K562 (cell line): ENCODE data around the gene ZFP64. TPM values are rescaled to one million over a fixed set of nuclear protein-coding genes. Genes with fewer than 3 reads are reported as not detected.
"Not testable (repeated sequence)": the region's sequence is repeated elsewhere in the genome, so short reads cannot be mapped to it uniquely, and the experiment has no call there.

Source experiments
- ATAC-seq: fragments of 200-7000 bp; cut with Tn5 transposase; 3 replicates; pipeline ENCODE4 v1.9.1; 2020; ENCODE audit warnings: moderate library complexity
- BruUV-seq: library from RNA; stranded (reverse); fragments of 400-500 nt; replicated peaks from 2 replicates; lab custom pipeline; 2021; lab: Mats Ljungman, UMichigan
- CTCF ChIA-PET: fragments of 300-600 bp; formaldehyde crosslinking; extraction: SDS; loops from one replicate; lab custom pipeline; 2021; ENCODE audit warnings: low intra/inter-chr PET ratio; lab: Yijun Ruan, JAX
- POLR2A ChIA-PET: fragments of 300-600, 350-650 bp; sonication (Branson Sonifier 250); formaldehyde crosslinking; extraction: SDS; loops from one replicate; lab custom pipeline; 2021; ENCODE audit warnings: antibody characterized with exemption, inconsistent platforms; lab: Yijun Ruan, JAX
- DNase-seq, 4 experiments: peaks; one replicate each; pipeline versions ENCODE4 v3.0.0 to v3.0.0-alpha.2; 2011 to 2018; ENCODE audit warnings: low spot score in 3 of 4, mixed read lengths in 3 of 4; ENCODE audit errors: extremely low read depth in 1 of 4
- FAIRE-seq: peaks from 2 replicates; lab custom pipeline; 2011; peaks lifted over from hg19 to GRCh38; lab: Jason Lieb, UNC
- H2AFZ ChIP-seq: 2 replicates; pipeline ENCODE4 v1.6.0; 2011; ENCODE audit warnings: low read depth, low read length, control low read depth, inconsistent platforms
- H3K27ac ChIP-seq: fragments of 200-600 bp; 3 replicates; pipeline ENCODE4 v1.8.0; 2011; ENCODE audit warnings: low read depth, mild to moderate bottlenecking, control low read depth, inconsistent platforms, low read length, moderate library complexity, mixed read lengths; ENCODE audit errors: extremely low read depth
- H3K27me3 ChIP-seq, 2 experiments: fragments of 300-600 bp in 1 of 2; 2 replicates in 1 of 2; 3 replicates in 1 of 2; pipeline versions ENCODE4 v1.6.0 to v1.8.0; 2011; ENCODE audit warnings: inconsistent platforms in 2 of 2, low read length in 2 of 2, mild to moderate bottlenecking in 1 of 2, mixed read lengths in 1 of 2, moderate library complexity in 1 of 2; ENCODE audit not compliant: control insufficient read depth in 2 of 2, insufficient read depth in 2 of 2
- H3K36me3 ChIP-seq: fragments of 300-600 bp; 3 replicates; pipeline ENCODE4 v1.8.0; 2011; ENCODE audit warnings: mild to moderate bottlenecking, low read length, inconsistent platforms; ENCODE audit not compliant: control insufficient read depth, insufficient read depth
- H3K4me1 ChIP-seq, 2 experiments: fragments of 200-600 bp in 1 of 2; replicated peaks in 1 of 2; 2 replicates in 1 of 2; 3 replicates in 1 of 2; pipeline versions ENCODE4 v1.5.1 to v1.8.0; 2011; ENCODE audit warnings: inconsistent platforms in 2 of 2, low read length in 2 of 2, mild to moderate bottlenecking in 1 of 2, mixed read lengths in 1 of 2, moderate library complexity in 1 of 2; ENCODE audit not compliant: control insufficient read depth in 2 of 2, insufficient read depth in 2 of 2
- H3K4me2 ChIP-seq: 2 replicates; pipeline ENCODE4 v1.6.1; 2011; ENCODE audit warnings: low read length, control low read depth, inconsistent platforms, mixed read lengths; ENCODE audit not compliant: insufficient read depth
- H3K4me3 ChIP-seq: fragments of 200-600 bp; sonication (generic), shearing (Covaris generic); 2 replicates; pipeline ENCODE4 v1.5.1; 2016; ENCODE audit warnings: control low read depth, inconsistent platforms
- H3K79me2 ChIP-seq: fragments of 200-600 bp; 3 replicates; pipeline ENCODE4 v1.8.0; 2011; ENCODE audit warnings: low read length, inconsistent platforms; ENCODE audit not compliant: control insufficient read depth, insufficient read depth
- H3K9ac ChIP-seq, 2 experiments: 2 replicates each; pipeline versions ENCODE4 v1.6.0 to v1.6.1; 2011; ENCODE audit warnings: low read depth in 2 of 2, low read length in 2 of 2, control low read depth in 1 of 2, inconsistent platforms in 1 of 2, mild to moderate bottlenecking in 1 of 2, mixed read lengths in 1 of 2; ENCODE audit not compliant: insufficient read depth in 1 of 2
- H3K9me1 ChIP-seq: one replicate; pipeline ENCODE4 v1.6.0; 2011; ENCODE audit warnings: inconsistent platforms, mild to moderate bottlenecking, low read length, moderate library complexity; ENCODE audit not compliant: control insufficient read depth, insufficient read depth
- H3K9me3 ChIP-seq: replicated peaks from 2 replicates; pipeline ENCODE4 v1.5.1; 2011; ENCODE audit warnings: low read depth, low read length, inconsistent platforms; ENCODE audit not compliant: control insufficient read depth, insufficient read depth
- H4K20me1 ChIP-seq: replicated peaks from 2 replicates; pipeline ENCODE4 v1.6.1; 2011; ENCODE audit warnings: low read length, inconsistent platforms, mixed read lengths; ENCODE audit not compliant: control insufficient read depth, insufficient read depth
- ATF3 ChIP-seq, 2 experiments: fragments of 450-650 bp in 1 of 2; sonication (generic) in 1 of 2; formaldehyde crosslinking in 1 of 2; IDR thresholded peaks in 1 of 2; conservative IDR thresholded peaks in 1 of 2; 2 replicates each; pipeline versions ENCODE4 v1.6.1 to v1.8.1; 2016 to 2023; ENCODE audit warnings: mild to moderate bottlenecking in 2 of 2, moderate library complexity in 2 of 2, inconsistent platforms in 1 of 2, missing genetic modification reagents in 1 of 2
- CEBPB ChIP-seq: fragments of 450-650 bp; IDR thresholded peaks from 2 replicates; pipeline ENCODE4 v1.6.1; 2016; ENCODE audit warnings: missing genetic modification characterization, missing compliant biosample characterization
- CEBPG ChIP-seq, 3 experiments: fragments of 200-800 bp in 1 of 3; sonication (Bioruptor generic) in 1 of 3; sonication (generic) in 1 of 3; formaldehyde crosslinking in 1 of 3; IDR thresholded peaks in 2 of 3; conservative IDR thresholded peaks in 1 of 3; 2 replicates each; pipeline versions ENCODE4 v1.6.1 to v1.8.0; 2016 to 2022; ENCODE audit warnings: missing compliant biosample characterization in 2 of 3, missing genetic modification characterization in 2 of 3, mild to moderate bottlenecking in 1 of 3, missing genetic modification reagents in 1 of 3
- TCFL5 ChIP-seq: fragments of 250-450 bp; sonication (Bioruptor Pico); conservative IDR thresholded peaks from 2 replicates; pipeline ENCODE4 v1.6.1; 2021; ENCODE audit warnings: mild to moderate bottlenecking, moderate library complexity, matching md5 sums
- WGBS: fragments of 100-300 bp; shearing (Covaris generic); methylation state at CpG from one replicate; pipeline ENCODE4 v1.1.6; 2016; ENCODE audit warnings: low coverage, mixed read lengths; ENCODE audit not compliant: insufficient coverage; ENCODE audit errors: missing lambda C conversion rate; 5-methylcytosine and 5-hydroxymethylcytosine counted together
- in situ Hi-C: fragments of 300-500 bp; cut with MboI; formaldehyde crosslinking; loops from 4 replicates; pipeline ENCODE4 v1.15.0; 2018; ENCODE audit warnings: inconsistent platforms, mixed read lengths
- intact Hi-C: fragments of 100-400 bp; cut with micrococcal nuclease; formaldehyde crosslinking; loops from 2 replicates; pipeline ENCODE4 v1.14.2; 2022
- polyA plus RNA-seq, 8 experiments: library from polyadenylated mRNA; depleted of rRNA in 4 of 8; stranded (reverse) in 5 of 8; unstranded in 3 of 8; fragments of >200 nt; fragmentation: Nextera tagmentation in 2 of 8; fragmentation: Illumina TruSeq in 1 of 8; extraction: Ambion mirVana in 2 of 8; extraction: Trizol in 1 of 8; gene quantifications; 2 replicates each; pipeline versions ENCODE4 v1.2.1 to v1.2.3, GENCODE V29; 2011 to 2014; ENCODE audit warnings: inconsistent platforms in 1 of 8, missing spikeins in 1 of 8
- total RNA-seq, 7 experiments: library from RNA; depleted of rRNA in 6 of 7; stranded (reverse); fragments of >200 nt in 6 of 7; fragmentation: Illumina TruSeq in 2 of 7; extraction: Trizol in 2 of 7; gene quantifications; 2 replicates each; pipeline versions ENCODE4 v1.2.1 to v1.2.3, GENCODE V29; 2011 to 2021; ENCODE audit warnings: low replicate concordance in 1 of 7

The ZFP64 gene
- total and polyA plus RNA-seq, 9 of the 15 experiments (the other 6 are each of a cell fraction or from before 2014, with no cell fraction given), result 1.4 to 13.4 (median 7.0) TPM

- no peak for TF ChIP-seq TCFL5 (CRISPR knock-in tag)
Observed at GRCh38 chr20:52224920-52225319, 33.3 kb upstream of the ZFP64 start (continued).

GRCh38 chr20:52221362-52221761 is 29.8 kb upstream of the ZFP64 start:
- H3K9ac ChIP-seq; H3K9me3 ChIP-seq; H3K9me1 ChIP-seq; BruUV-seq; H3K4me3 ChIP-seq; H3K36me3 ChIP-seq; DNase-seq; H4K20me1 ChIP-seq; H3K4me2 ChIP-seq; in situ Hi-C loops; CTCF ChIA-PET; H3K27ac ChIP-seq; H2AFZ ChIP-seq; H3K4me1 ChIP-seq; POLR2A ChIA-PET; intact Hi-C loops; H3K27me3 ChIP-seq; ATAC-seq; FAIRE-seq; TF ChIP-seq CEBPG (CRISPR knock-in tag; IDR thresholded peaks at IDR 0.05); ATF3 (CRISPR knock-in tag; conservative IDR thresholded peaks at IDR 0.05): not testable (repeated sequence)
- peak in 1 of 2 experiments; percentile 77; a peak in 2 of 4 replicates for TF ChIP-seq CEBPG (tag; conservative IDR thresholded peaks at IDR 0.05 in 1 of 2, IDR thresholded peaks at IDR 0.05 in 1 of 2)
- 0 out of 2 replicates have a peak, but pooled peaks have one; percentile 38 for TF ChIP-seq CEBPB (tag)
- TF ChIP-seq ATF3 (IDR thresholded peaks at IDR 0.05), result peak; percentile 54; the same call in 1 of the 2 replicates
- H3K79me2 ChIP-seq, result peaks cover 10% of the 10 kb centered on the region; the same call in 2 of the 3 replicates
- 32% methylated on average over 4 of the region's 4 CpGs for WGBS
